ENCODE data around the gene ZBTB45.

DNA sequence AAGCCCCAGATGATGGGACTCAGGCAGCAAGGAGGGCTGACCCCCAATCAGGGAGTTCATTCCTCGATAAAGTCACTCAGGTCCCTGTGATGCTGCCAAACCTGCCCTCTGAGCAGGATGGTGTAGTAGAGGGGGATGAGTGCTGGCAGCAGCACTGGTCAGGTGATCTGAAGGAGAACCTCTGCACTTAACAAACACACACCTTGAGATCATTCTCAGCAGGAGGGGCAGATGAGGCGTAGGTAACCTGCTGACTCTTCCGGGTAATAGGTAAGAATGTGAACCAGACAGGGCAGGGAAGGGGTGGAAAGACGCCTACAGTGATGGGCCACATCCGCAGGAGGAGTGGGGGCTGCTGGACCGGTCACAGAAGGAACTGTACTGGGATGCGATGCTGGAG, 40.3 kb downstream of the ZBTB45 start:
- TF ChIP-seq MAZ (CRISPR knock-in tag; conservative IDR thresholded peaks at IDR 0.05 in 1 of 2, IDR thresholded peaks at IDR 0.05 in 1 of 2): no peak
- TF ChIP-seq RAD51 (IDR thresholded peaks at IDR 0.05; ENCODE audit: borderline replicate concordance, low read depth): no peak
- TF ChIP-seq, protein P1, sequence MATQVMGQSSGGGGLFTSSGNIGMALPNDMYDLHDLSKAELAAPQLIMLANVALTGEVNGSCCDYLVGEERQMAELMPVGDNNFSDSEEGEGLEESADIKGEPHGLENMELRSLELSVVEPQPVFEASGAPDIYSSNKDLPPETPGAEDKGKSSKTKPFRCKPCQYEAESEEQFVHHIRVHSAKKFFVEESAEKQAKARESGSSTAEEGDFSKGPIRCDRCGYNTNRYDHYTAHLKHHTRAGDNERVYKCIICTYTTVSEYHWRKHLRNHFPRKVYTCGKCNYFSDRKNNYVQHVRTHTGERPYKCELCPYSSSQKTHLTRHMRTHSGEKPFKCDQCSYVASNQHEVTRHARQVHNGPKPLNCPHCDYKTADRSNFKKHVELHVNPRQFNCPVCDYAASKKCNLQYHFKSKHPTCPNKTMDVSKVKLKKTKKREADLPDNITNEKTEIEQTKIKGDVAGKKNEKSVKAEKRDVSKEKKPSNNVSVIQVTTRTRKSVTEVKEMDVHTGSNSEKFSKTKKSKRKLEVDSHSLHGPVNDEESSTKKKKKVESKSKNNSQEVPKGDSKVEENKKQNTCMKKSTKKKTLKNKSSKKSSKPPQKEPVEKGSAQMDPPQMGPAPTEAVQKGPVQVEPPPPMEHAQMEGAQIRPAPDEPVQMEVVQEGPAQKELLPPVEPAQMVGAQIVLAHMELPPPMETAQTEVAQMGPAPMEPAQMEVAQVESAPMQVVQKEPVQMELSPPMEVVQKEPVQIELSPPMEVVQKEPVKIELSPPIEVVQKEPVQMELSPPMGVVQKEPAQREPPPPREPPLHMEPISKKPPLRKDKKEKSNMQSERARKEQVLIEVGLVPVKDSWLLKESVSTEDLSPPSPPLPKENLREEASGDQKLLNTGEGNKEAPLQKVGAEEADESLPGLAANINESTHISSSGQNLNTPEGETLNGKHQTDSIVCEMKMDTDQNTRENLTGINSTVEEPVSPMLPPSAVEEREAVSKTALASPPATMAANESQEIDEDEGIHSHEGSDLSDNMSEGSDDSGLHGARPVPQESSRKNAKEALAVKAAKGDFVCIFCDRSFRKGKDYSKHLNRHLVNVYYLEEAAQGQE (IDR thresholded peaks at IDR 0.05; ENCODE audit: borderline replicate concordance): no peak
- TF ChIP-seq, protein P1 (CRISPR knock-in tag; IDR thresholded peaks at IDR 0.05; ENCODE audit: low read depth): no peak
- TF ChIP-seq, protein P2, sequence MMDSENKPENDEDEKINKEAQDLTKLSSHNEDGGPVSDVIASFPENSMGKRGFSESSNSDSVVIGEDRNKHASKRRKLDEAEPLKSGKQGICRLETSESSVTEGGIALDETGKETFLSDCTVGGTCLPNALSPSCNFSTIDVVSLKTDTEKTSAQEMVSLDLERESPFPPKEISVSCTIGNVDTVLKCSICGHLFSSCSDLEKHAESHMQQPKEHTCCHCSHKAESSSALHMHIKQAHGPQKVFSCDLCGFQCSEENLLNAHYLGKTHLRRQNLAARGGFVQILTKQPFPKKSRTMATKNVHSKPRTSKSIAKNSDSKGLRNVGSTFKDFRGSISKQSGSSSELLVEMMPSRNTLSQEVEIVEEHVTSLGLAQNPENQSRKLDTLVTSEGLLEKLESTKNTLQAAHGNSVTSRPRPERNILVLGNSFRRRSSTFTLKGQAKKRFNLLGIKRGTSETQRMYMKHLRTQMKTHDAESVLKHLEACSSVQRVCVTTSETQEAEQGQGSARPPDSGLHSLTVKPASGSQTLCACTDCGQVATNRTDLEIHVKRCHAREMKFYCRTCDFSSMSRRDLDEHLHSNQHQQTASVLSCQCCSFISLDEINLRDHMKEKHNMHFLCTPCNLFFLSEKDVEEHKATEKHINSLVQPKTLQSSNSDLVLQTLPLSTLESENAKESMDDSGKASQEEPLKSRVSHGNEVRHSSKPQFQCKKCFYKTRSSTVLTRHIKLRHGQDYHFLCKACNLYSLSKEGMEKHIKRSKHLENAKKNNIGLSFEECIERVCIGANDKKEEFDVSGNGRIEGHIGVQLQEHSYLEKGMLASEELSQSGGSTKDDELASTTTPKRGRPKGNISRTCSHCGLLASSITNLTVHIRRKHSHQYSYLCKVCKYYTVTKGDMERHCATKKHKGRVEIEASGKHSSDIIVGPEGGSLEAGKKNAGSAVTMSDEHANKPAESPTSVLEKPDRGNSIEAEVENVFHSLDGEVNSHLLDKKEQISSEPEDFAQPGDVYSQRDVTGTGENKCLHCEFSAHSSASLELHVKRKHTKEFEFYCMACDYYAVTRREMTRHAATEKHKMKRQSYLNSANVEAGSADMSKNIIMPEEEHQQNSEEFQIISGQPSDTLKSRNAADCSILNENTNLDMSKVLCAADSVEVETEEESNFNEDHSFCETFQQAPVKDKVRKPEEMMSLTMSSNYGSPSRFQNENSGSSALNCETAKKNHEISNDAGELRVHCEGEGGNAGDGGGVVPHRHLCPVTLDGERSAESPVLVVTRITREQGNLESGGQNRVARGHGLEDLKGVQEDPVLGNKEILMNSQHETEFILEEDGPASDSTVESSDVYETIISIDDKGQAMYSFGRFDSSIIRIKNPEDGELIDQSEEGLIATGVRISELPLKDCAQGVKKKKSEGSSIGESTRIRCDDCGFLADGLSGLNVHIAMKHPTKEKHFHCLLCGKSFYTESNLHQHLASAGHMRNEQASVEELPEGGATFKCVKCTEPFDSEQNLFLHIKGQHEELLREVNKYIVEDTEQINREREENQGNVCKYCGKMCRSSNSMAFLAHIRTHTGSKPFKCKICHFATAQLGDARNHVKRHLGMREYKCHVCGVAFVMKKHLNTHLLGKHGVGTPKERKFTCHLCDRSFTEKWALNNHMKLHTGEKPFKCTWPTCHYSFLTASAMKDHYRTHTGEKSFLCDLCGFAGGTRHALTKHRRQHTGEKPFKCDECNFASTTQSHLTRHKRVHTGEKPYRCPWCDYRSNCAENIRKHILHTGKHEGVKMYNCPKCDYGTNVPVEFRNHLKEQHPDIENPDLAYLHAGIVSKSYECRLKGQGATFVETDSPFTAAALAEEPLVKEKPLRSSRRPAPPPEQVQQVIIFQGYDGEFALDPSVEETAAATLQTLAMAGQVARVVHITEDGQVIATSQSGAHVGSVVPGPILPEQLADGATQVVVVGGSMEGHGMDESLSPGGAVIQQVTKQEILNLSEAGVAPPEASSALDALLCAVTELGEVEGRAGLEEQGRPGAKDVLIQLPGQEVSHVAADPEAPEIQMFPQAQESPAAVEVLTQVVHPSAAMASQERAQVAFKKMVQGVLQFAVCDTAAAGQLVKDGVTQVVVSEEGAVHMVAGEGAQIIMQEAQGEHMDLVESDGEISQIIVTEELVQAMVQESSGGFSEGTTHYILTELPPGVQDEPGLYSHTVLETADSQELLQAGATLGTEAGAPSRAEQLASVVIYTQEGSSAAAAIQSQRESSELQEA (IDR thresholded peaks at IDR 0.05; ENCODE audit: low read depth): no peak
- no peak for TF ChIP-seq FOSL1 (tag; conservative IDR thresholded peaks at IDR 0.05)
- TF ChIP-seq, protein P3, sequence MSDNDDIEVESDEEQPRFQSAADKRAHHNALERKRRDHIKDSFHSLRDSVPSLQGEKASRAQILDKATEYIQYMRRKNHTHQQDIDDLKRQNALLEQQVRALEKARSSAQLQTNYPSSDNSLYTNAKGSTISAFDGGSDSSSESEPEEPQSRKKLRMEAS (CRISPR knock-in tag; IDR thresholded peaks at IDR 0.05): no peak
- TF ChIP-seq, protein P4, sequence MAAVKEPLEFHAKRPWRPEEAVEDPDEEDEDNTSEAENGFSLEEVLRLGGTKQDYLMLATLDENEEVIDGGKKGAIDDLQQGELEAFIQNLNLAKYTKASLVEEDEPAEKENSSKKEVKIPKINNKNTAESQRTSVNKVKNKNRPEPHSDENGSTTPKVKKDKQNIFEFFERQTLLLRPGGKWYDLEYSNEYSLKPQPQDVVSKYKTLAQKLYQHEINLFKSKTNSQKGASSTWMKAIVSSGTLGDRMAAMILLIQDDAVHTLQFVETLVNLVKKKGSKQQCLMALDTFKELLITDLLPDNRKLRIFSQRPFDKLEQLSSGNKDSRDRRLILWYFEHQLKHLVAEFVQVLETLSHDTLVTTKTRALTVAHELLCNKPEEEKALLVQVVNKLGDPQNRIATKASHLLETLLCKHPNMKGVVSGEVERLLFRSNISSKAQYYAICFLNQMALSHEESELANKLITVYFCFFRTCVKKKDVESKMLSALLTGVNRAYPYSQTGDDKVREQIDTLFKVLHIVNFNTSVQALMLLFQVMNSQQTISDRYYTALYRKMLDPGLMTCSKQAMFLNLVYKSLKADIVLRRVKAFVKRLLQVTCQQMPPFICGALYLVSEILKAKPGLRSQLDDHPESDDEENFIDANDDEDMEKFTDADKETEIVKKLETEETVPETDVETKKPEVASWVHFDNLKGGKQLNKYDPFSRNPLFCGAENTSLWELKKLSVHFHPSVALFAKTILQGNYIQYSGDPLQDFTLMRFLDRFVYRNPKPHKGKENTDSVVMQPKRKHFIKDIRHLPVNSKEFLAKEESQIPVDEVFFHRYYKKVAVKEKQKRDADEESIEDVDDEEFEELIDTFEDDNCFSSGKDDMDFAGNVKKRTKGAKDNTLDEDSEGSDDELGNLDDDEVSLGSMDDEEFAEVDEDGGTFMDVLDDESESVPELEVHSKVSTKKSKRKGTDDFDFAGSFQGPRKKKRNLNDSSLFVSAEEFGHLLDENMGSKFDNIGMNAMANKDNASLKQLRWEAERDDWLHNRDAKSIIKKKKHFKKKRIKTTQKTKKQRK (IDR thresholded peaks at IDR 0.05; ENCODE audit: borderline replicate concordance, low read depth, low read length): no peak

All from K562 (cell line).